GM18870 (cell line): ENCODE data around the gene DHRS7B.
A peak's percentile ranks its signal among the peaks of the same experiment; 100 is the strongest.
"Not testable (repeated sequence)": the region's sequence is repeated elsewhere in the genome, so short reads cannot be mapped to it uniquely, and the experiment has no call there.

ENCODE experiments used
- ATAC-seq: cut with Tn5 transposase; IDR thresholded peaks from one replicate; pipeline ENCODE4 v1.9.1; 2021; ENCODE audit warnings: moderate library complexity; ENCODE audit not compliant: unreplicated experiment

Gene DHRS7B, protein sequence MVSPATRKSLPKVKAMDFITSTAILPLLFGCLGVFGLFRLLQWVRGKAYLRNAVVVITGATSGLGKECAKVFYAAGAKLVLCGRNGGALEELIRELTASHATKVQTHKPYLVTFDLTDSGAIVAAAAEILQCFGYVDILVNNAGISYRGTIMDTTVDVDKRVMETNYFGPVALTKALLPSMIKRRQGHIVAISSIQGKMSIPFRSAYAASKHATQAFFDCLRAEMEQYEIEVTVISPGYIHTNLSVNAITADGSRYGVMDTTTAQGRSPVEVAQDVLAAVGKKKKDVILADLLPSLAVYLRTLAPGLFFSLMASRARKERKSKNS

DNA sequence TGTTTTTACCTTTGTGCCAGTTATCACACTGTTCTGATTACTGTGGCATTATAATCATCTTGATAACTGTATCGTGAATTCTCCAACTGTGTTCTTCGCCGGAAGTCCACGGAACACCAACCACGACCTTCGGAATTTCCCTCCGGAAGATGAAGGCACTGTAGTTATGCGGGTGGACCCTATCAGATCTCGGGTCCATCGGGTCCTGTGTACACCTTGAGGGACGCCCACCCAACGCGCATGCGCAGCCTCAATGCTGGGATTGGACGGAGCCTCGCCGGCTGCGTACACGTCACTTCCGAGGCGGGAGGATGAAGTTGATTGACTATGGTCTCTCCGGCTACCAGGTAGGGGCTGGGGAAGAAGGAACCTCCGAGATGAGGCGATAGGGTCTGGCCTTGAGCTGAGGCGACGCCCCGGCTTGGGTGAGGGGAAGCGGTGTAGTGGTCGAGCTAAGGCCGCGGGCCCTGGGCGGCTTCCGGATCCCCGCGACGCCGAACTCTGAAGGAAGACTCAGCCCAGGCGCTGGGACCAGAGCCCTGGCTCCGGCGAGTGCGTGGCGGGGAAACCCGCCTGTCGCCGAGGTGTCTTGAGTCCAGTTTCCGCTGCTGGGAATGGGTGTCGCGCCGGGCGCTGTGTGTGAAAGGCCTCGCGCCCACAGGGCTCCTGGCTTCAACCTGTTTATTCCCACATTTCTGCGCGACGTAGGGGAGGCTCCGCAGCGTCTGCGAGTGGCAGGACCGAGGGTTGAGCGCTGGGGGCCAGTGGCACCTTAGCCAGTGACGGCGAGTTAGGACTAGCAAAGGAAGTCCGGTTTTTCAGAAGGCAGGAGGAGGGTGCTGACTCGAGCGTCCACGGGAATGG is at the start of gene DHRS7B:
DHRS7B (plus strand) TSS at position 320 of the 864 bp plus-strand sequence; CDS start at position 328, 8 bp downstream.
- peak; percentile 94 for ATAC-seq

DNA sequence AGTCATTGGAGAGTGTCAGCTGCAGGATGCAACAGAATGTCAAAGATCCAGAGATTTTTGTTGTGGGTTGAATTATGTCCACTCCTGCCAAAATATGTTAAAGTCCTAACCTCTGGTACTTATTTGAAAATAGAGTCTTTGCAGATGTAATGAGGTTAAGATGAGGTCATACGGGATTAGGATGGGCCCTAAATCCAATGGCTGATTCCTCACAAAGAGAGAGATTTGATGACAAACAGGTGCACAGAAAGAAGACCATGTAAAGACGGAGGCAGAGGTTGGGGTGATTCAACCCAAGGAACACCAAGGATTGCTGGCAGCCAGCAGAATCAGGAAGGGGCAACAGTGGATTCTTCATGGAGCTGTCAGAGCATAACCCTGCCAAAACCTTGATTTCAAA is 49.5 kb upstream of the DHRS7B start:
- ATAC-seq = no peak

DNA sequence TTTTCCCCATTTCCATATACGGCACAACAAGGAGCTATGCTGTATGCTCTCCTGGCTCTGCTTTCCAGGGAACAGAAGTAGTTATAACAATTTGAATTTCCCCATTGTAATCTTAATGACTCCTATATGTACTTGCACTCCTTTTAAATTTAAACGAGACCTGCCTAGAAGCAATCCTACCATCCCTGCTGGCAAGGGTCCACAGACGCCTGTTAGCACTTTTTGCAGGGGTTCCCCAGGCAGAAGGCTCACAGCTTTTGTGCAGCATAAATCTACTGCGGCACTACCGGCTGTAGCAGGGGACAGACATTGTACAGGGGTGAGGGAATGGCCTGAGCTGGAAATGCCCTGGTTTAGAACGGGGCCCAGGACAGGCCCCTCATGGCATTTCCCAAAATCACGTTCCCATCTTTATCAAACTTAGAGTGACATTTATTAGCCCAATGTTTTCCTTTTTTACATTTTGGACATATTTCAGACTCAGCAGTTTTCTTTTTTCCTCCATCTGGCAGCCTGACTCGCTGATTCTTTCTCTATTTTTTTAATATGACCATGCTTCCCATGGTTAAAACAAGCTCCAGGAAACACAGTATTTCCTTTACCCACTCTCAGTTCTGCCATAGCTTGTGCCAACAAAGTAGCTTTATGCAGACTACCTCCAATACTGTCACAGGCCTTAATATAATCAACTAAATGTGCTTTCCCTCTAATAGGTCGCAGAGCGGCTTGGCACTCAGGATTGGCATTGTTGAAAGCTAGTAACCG is 48.6 kb upstream of the DHRS7B start:
- no peak for ATAC-seq

DNA sequence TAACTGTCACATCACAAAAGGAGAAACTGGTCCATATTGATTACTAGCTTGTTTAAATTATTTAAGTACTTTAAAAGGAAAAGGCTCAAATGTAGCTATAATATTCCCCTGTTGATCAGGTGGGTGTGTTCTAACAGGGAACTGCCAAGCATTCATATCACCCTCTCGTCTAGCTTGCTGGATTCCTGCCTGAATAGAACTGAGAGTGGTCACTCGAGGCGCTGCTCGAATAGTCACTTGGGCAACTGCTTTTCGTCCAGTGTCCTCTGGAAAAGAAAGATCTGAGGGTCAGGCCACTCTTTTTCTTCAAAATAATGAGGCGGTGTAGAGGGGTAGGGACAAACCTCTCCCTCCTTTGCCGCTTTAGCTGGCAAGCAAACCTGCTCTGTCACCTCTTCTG is 47.6 kb upstream of the DHRS7B start:
- no peak for ATAC-seq

DNA sequence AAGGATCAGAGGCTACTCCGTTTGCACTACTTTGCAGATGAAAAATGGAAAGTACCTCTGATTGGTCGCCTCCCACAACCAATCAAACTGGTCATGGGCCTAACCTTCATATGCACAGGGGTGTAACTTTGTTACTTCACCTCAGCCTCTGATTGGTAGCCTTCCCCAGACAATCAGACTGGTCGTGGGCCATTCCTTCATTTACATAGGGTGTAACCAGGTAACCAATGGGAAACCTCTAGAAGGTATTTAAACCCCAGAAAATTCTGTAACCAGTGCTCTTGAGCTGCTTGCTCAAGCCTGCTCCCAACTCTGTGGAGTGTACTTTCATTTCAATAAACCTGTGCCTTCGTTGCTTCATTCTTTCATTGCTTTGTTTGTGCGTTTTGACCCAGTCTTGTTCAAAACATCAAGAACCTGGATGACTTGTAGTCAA is 44.7 kb upstream of the DHRS7B start:
- no peak for ATAC-seq

DNA sequence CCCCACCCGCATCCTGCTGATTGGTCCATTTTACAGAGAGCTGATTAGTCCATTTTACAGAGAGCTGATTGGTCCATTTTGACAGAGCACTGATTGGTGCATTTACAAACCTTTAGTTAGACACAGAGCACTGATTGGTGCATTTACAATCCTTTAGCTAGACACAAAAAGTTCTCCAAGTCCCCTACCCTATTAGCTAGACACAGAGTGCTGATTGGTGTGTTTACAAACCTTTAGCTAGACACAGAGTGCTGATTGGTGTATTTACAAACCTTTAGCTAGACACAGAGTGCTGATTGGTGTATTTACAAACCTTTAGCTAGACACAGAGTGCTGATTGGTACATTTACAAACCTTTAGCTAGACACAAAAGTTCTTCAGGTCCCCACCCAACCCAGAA is 41.5 kb upstream of the DHRS7B start:
- not testable (repeated sequence) for ATAC-seq

DNA sequence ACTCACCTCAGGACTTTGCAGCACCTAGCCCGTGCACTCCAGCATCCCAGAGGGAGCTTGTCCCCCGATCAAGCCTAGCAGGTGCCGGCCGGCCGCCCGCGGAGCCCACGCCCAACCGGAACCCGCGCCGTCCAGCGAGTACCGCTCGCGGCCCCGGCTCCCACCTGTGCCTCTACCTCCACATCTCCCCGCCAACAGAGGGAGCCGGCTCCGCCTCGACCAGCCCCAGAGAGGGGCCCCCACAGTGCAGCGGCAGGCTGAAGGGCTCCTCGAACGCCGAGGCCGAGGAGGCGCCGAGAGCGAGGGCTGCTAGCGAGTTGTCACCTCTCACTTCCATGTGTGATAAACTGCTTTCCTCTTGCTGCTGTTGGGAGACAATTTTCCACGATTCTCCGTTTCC is 41.1 kb upstream of the DHRS7B start:
- no peak for ATAC-seq

DNA sequence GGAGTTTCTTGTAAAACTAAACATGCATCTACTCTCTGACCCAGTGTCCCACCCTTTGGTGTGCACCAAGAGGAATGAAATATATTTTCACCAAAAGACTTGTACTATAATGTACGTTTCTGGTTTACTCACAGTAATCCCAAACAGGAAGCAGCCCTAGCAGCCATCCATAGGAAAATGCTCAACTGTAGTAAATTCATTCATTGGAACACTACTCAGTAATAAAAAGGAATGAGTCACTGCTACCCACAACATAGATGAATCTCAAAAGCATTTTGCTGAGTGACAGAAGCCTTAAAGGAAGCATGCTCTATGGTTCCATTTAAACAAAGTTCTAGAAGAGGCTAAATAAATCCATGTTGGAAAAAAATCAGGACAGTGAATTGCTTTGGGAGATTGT is 37.6 kb upstream of the DHRS7B start:
- no peak for ATAC-seq

DNA sequence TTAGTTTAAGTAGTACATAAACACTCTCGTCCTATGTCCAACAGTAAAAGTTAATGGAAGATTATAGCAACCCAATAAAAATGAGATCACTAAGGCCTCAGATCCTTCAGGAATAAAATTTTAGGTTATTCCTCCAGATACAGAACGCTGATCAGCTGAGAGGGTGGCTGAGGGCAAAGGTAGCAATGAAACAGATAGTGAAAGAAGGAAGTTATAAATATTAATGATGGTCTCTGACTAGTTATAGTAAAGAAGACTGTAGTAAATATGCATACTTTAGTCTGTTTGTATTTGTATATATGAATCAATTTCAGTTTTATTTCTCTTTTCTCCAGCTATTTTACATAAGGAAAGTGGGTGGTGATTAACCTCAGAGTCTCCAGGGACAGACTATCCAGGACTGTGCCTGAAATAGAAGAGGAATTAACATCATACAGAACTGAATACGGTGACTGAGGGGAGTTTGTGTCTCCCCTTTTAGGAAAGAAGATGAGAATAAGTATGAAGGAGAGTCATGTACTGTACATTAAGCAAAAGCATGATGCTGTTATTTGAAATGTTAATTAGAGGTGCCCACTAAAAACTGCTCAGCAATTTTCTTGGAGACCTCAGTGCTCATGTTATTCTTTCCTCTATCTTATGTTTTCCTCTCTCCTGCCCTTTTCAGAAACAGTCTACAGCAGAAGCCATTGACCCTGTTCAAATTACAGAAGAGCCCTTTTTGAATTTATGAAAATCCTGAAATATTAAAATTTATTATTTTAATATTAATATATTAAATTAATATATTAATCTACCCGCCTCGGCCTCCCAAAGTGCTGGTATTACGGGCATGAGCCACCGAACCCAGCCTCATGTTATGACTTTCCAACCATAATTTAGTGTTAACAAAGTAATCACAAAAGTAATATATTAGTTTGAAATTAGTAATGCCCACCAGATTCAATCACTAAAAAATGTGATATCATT is 36.5 kb upstream of the DHRS7B start:
- ATAC-seq = peak; percentile 74

DNA sequence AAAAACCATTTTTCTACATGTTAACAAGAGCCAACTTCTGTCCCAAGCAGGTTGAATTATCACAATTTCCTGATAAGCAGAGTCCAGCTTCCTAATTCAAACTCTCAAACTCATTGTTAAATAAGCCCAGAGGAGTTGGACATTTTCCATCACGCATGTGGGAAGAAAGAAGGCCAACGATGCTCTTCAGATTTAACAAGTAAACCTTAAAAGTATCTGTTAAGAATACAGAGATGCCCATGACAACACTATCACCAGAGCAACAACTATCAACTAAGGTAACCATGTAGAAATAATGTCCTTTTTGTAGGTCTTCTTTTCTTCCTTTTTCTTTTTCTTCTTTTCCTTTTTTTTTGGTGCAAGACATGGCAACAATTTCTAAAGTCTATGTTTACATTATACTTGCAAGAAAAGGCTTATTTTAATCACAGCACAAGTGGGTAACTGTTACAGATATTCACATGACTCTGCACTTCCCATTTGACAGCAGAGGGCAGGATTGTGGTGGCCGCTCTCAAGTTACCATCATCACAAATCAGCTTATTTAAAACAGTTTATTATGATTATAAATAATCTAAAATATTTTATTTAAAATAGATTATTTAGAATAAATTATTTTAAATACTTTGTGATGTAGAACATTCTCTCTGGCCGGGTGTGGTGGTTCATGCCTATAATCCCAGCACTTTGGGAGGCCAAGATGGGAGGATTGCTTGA is 35.7 kb upstream of the DHRS7B start:
- no peak for ATAC-seq

DNA sequence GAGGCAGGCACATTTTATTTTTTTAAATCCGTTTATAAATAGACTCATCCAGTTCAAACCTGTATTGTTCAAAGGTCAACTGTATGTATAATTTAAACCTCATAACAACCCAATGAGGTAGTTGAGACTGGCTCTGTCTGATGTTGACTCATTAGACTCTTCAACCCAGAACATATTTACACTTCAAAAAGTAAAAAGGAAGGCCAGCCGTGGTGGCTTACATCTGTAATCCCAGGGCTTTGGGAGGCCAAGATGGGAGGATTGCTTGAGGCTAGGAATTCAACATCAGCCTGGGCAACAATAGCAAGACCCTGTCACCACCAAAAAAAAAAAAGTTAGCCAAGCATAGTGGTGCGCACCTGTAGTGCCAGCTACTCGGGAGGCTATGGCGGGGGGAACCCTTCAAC is 32.5 kb upstream of the DHRS7B start:
- no peak for ATAC-seq

DNA sequence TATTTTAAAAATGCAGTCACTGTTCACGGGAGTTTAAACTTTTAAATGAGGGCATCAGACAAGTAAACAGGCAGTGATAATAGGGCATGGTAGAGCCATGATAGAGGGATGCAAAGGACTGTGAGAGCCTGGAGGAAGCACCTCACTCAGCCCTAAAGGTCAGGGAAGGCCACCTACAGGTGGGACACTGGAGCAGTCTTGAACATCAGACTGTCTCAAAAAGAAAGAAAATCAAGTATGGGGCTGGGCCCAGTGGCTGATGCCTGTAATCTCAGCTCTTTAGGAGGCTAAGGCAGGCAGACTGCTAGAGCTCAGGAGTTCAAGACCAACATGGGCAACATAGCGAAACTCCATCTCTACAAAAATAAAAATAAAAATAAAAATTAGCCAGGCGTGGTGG is 31.0 kb upstream of the DHRS7B start:
- no peak for ATAC-seq

DNA sequence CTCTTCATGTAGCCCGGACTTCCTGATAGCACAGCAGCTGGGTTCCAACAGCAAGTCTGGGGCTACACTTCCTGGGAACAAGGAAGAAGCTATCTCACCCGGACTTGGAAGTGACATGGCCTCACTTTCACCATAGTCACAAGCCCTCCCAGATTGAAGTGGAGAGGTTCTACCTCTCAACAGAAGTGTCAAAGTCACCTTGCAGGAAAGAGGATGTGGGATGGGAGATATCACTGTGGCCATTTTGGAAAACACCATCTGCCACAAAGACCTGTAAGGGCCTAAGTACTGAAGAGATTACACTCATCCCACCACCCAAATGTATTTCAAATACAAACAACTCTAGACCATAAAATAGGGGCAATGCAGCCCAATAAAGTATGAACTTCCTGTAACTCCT is 29.9 kb upstream of the DHRS7B start:
- no peak for ATAC-seq

DNA sequence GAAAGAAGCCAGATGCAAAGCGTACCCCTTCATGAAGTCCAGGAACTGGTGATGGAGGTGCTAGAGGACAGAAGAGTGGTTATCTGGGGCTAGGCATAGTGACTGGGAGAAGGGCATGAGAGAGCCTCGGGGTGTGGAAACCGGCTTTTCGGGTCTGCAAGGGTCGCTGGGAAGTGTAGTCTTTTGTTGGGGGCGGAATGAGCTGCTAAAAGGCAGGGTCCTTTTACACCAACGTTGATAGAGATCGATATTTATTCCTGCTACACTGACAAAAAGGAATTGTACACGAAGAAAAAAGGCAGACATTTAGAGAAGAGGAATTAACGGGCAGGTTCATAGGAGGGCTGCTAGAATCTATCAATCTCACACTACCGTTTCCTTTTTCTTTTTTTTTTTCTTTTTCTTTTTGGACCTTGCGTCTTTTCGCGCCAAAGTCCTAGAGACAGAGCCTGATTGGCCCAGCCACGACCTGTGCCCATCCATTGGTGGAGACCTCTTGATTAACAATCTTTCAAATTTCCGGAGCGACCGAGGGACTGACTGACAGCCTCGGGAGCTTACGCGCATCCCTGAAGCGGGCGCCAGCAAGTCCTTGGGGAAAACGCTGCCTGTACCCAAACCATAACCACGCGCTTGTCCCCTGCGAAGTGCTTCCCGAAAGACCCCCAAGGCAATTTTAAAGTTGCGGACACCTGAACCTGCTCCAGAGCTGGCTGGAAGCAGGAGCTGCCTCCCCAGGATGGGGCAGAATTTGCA is 27.7 kb upstream of the DHRS7B start:
- ATAC-seq = peak; percentile 91

DNA sequence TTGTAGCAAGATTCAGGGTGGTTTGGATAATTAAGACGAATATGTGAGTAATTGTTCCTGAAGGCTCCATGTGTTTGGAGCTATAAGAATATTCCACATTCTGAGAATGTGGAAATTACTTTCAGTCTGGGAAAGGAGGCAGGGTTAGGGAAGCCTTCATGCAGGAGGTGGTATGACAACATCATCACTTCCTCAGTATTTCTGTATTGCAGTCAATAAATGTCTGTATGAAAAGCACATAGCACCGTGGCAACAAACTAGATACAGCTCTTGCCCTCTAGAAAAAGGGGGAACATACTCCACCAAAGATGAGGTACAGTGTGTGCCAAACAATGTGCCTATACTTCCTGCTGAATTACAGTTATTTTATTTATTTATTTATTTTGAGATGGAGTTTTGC is 26.1 kb upstream of the DHRS7B start:
- ATAC-seq = no peak

DNA sequence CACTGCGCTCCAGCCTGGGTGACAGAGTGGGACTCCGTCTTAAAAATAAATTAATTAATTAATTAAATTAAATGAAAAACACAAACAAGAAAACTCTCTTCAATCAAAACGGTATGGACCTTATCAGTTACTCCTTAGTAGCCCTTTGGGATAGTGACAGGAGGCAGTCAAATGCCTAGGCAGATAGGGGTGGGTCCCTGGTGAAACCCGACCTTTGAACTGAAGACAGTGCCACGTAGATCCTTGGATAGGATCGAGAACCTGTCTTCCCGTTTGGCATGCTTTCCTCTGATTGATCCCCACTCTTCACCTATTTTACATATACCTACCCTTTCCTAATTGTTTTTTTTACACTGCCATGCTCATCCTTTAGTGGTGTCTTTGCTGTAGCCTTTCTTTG is 22.2 kb upstream of the DHRS7B start:
- no peak for ATAC-seq

DNA sequence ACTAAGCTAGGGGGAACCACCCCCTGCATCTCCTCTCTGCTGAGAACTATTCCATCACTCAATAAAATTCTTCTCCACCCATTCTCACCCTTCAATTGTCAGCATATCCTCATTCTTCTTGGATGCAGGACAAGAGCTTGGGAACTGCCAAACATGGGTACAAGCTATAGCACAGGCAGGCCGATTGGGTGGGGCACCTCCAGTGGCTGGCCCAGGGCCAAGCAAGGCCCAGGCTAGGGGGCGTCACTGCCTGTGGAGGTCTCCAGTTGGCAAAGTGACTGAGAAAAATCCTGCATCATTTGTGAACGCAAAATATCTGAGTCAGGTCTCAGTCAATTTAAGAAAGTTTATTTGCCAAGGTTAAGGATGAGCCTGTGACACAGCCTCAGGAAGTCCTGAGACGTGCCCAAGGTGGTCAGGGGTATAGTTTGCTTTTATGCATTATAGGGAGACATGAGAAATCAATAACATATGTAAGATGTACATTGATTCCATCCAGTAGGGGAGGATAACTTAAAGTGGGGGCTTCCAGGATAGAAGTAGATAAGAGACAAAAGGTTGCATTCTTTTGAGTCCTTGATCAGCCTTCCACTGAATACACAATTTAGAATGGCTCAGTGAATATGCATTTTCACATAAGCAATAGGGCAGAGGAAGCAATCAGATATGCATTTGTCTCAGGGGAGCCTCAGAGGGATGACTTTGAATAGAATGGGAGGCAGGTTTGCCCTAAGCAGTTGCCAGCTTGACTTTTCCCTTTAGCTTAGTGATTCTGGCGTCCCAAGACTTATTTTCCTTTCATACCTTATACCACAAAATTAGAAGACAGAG is 21.5 kb upstream of the DHRS7B start:
- no peak for ATAC-seq

DNA sequence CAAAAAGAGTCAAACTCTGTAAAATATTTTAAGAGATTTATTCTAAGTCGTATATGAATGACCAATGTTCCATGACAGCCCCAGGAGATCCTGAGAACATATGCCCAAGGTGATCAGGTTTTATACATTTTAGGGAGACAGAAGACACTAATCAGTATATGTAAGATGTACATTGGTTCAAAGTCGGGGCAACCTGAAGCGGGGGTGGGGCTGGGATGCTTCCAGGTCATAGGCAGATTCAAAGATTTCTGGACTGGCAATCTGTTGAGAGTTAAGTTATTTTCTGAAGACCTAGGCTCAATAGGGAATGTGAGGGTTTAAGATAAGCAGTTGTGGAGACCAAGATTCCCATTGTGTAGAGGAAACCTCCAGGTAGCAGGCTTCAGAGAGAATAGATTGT is 20.4 kb upstream of the DHRS7B start:
- no peak for ATAC-seq
